HG03039 (cell line): ENCODE results near the gene MED4.
"Not testable (repeated sequence)": the region's sequence is repeated elsewhere in the genome, so short reads cannot be mapped to it uniquely, and the experiment has no call there.

Experiments used
- ATAC-seq: cut with Tn5 transposase; IDR thresholded peaks from one replicate; pipeline ENCODE4 v1.9.1; 2021; ENCODE audit warnings: mild to moderate bottlenecking, moderate library complexity; ENCODE audit not compliant: unreplicated experiment

MED4 gene

GRCh38 chr13:48096670-48097069 is 1.8 kb upstream of the MED4 start:
- ATAC-seq: no peak

GRCh38 chr13:48094404-48094780 is 512 bp downstream of the MED4 start:
- ATAC-seq: peak; percentile 14

DNA sequence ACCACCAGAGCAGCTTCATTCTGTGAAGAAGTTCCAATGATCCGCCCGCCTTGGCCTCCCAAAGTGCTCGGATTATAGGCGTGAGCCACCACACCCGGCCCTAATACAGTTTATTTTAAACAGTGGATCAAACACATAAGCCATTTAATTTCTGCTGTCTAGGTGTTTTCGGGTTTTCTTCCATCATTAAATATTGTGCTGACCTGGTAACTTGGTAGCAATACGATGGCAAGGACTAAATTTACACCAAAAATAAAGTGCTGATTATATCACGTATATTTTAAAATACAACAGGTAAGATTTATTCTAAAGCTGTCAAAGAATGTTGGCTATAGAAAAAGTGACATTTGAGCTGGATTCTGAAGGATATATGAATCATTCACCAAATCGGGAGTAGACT is 1.3 kb downstream of the MED4 start:
- no peak for ATAC-seq

DNA sequence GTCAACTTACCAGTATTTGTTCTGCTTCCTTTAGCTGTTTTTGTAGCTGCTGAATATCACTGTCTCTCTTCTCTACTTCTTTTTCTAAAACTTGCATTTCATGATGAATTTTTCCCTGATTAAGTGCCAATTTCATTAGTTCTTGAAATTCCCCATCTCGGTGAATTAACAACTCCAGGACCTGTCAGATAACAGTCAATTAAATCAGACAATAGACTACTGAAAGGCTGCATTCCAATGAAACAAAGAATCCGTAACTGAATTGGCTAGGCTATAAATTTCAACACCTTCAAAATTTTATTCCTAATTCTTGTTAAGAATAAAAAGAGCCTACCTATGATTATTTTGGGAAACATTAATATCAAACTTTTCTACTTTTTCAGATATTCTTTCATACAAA is 8.6 kb downstream of the MED4 start:
- ATAC-seq: no peak

DNA sequence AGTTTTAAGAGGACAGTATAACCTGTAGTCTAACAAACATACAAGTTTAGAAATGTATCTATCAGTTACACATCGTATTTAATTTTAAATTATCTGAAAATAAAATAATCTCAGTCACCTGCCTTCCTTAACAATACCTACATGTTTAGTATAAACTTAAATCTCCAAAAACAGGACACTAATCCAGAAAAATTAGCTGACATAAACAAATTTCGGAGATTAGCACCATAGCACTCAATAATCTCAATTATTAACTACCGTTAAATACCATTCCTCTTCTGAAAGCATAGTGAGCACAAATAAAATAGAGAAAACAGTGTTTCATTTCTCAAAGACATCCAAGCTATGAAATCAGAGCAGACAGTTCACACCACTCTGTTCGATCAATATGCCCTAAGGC is 13.2 kb downstream of the MED4 start:
- ATAC-seq: no peak

DNA sequence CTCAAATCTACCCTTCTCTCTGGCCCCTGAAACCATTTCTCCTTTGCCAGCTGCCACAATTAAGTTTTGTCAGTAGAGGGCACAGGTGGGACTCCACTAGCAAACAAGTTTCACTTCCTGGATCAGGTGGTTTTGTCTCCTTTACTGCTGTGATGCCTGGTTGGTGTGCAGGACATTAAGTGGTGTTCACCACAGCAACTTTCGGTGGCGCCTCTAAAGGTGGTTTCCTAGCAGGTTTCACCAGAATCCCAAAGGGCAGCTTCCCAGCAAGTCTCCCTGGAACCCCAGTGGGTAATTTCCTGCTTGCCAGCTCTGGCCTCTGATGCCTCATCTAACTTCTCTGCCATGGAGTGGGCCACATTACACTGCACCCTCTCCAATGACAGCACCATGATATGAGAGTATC is 16.6 kb downstream of the MED4 start:
- peak; percentile 98 for ATAC-seq

DNA sequence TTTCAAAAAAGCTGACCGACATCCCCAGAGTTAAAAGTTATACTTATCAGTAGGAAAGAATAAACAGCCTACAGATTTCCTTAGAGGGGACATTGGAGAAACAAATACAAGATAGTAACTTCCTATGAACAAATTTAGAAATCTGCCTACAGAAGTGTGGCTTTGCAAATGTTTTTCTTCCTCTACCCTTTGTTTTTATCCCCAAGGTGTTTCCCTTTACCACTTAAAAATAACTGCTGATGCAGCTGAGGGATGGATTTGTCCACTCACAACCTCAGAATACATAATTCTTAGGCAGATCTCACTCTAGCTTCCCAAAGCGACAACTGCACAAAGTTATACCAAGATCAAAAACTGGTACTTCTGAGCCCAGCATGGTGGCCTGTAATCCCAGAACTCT is 20.9 kb downstream of the MED4 start:
- ATAC-seq: no peak

DNA sequence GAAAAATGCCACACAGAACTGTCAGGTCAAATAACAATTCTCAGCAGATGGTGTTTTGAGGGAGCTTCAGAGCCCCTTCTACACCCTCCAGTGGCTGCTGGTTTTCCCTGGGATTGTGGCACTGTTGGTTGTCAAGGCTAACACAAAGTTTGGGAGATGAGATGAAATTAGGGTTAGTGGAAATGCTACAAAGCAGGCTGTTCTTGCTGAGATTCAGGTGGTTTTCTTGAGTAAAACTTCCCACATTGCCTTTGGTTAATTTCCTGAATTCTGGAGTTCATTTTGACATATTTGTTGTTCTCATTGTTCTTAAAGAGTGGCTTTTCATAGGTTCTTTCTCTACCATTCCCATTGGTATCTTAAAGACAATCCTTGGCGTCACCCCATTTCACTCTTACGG is 22.1 kb downstream of the MED4 start:
- no peak for ATAC-seq

- ATAC-seq: no peak
Measured at GRCh38 chr13:48072304-48072703, 22.6 kb downstream of the MED4 start.

- no peak for ATAC-seq
Measured at GRCh38 chr13:48070942-48071341, 24.0 kb downstream of the MED4 start.

DNA sequence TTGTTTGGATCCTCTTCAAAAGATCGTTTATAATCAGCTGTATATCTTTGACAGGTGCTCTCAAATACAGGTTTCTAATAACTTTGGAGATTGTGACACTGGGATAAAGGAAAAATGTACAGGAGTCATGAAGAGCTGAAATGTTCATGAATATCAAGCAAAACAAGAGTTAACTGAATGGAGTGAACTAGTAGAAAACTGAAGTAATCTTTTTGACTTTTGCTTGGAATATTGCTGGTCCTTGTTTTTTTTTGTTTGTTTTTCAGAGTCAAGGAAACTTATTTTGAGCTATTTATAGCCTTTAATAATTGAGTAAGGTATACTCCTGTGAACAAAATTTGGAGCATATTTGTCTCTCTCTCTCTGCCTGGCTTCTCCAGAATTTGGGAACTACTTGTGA is 25.3 kb downstream of the MED4 start:
- no peak for ATAC-seq

DNA sequence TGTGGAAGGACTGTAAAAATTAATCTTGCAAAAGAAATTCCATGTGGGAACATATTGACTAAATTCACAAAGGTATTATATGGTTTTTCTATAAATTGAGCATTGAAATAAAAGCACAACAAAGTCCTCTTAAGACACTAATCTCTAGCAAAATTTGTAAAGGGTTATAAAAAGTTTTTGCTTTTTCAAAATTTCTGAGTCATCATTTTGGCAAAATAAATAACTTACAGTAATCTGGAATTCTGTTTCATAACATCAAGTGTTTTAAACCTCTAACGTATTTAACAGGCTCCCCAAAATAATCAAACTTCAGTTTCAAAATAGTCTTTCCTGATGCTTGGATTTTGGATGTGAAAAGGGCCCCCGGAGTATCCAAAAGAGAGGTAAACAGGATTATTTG is 26.0 kb downstream of the MED4 start:
- no peak for ATAC-seq

DNA sequence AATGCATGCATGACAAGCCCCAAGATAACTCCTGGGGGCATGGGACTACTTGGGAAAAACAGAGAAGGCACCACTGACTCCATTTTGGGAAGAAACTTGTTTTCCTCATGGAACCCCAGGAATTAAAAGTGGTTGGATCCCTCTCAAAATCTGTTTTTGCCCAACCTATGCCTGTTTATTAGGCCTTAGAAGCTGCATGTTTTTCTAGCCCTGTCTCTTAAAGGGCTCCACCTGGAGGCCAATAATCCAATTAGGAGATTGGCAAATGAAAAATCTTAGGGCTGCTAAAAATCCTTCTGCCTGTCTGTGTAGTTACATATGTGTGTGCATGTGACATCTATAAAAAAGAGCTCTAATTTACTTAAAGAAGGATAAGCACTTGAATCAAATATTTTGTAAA is 26.9 kb downstream of the MED4 start:
- ATAC-seq: no peak

DNA sequence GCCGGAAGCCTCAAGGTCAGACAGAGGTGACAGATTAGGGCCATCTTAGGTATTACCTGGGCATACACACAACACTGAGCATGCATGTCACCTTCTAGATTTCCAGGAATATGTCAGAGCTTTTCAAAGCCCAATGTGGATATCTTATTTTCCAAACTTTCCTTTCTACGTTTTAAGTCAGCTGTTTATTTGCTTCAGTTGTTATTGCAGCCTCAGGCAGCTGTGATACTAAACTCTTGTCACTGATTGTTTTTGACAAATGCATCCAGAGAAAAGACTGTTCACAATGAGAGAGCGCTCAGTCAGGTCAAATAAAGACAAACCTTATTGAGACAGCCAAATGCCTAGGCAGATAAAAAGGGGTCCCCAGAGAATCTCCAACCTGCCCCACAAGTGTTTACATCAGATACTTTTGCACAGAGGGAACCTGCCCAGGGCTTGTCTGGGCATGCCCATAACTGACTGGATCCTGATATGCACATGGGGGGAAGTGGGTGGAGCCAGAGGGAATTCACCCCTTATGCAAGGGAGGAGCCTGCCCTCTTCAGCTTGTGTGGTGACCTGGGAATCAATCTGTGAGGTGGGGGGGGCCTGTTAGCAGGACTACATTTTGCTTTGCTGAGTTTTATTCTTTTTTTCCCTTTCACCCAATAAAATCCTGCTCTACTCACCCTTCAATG is 28.5 kb downstream of the MED4 start:
- no peak for ATAC-seq

GRCh38 chr13:48059951-48060350 is 35.0 kb downstream of the MED4 start:
- not testable (repeated sequence) for ATAC-seq

GRCh38 chr13:48058536-48058935 is 36.4 kb downstream of the MED4 start:
- not testable (repeated sequence) for ATAC-seq

GRCh38 chr13:48055712-48056111 is 39.2 kb downstream of the MED4 start:
- no peak for ATAC-seq

- no peak for ATAC-seq
Measured at GRCh38 chr13:48054601-48055000, 40.3 kb downstream of the MED4 start.

GRCh38 chr13:48050550-48050949 is 44.4 kb downstream of the MED4 start:
- ATAC-seq: no peak

DNA sequence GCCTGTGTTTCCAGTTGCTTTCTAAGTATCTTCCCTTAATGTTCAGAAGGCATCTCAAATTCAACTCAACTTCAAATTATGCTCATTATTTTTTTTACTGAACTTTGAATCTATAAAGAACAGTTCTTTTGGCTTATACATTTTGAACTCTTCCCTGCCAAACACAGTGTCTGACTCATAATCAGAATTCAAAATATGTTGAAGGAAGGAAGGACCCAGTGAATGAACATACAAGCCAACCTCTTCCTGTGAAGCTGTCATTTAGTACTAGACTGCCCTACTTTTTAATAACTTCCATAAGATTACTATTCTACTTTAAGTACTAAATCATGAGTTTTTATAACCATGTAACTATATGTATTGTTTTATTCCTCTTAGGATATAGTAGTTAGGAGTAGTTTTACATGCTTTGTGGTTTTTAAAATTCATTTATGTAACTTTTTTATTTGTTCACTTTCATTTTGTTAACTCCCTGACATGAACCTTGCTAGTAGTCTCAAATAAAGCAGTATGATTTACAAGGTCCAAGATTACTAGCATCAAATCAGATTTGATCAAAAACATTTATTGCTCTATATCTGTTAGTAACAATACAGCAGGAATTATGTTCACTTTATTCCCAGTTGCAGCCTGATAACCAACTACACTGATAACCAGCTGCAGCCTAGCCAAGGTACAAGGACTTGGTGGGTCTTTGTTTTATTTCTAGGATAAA is 51.0 kb downstream of the MED4 start:
- no peak for ATAC-seq

- no peak for ATAC-seq
Measured at GRCh38 chr13:48042894-48043293, 52.0 kb downstream of the MED4 start.

DNA sequence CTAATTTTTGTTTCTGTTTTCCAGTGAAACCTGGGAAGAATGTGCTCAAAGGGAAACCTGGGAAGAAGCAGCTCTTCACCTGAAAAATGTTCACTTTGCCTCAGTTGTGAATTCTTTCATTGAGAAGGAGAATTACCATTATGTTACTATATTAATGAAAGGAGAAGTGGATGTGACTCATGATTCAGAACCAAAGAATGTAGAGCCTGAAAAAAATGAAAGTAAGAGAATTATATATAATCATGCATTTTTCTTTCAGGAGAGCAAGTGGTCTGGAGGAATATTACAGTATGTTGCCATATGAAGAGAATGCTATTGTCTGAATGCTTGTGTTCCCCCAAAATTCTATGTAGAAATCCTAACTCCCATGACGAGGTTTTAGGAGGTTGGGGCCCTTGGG is 54.0 kb downstream of the MED4 start:
- no peak for ATAC-seq

GRCh38 chr13:48040049-48040448 is 54.9 kb downstream of the MED4 start:
- ATAC-seq: no peak
